ENCODE results near the gene COL19A1. TPM values are rescaled to one million over a fixed set of nuclear protein-coding genes. Genes with fewer than 3 reads are reported as not detected.

Gene COL19A1
- total RNA-seq, 1 experiment from 2014 or later = not detected

GRCh38 chr6:70151616-70152015 lies 285.3 kb downstream of the COL19A1 start:
- H3K4me1 ChIP-seq (ENCODE audit: control insufficient read depth, insufficient read depth, low read length) = no peaks in the 10 kb centered on the region
- BruUV-seq (replicated peaks) = no TSS peak
- TF ChIP-seq TCF7L2 (IDR thresholded peaks at IDR 0.05; ENCODE audit: low read depth, low read length) (no peak), POLR2AphosphoS5 (IDR thresholded peaks at IDR 0.05; ENCODE audit: low read depth, low read length) (no peak), SIN3A (IDR thresholded peaks at IDR 0.05; ENCODE audit: borderline replicate concordance, insufficient read depth, low read depth, low read length) (no peak), CTCF (IDR thresholded peaks at IDR 0.05) (no peak)
- TF ChIP-seq, protein P1, sequence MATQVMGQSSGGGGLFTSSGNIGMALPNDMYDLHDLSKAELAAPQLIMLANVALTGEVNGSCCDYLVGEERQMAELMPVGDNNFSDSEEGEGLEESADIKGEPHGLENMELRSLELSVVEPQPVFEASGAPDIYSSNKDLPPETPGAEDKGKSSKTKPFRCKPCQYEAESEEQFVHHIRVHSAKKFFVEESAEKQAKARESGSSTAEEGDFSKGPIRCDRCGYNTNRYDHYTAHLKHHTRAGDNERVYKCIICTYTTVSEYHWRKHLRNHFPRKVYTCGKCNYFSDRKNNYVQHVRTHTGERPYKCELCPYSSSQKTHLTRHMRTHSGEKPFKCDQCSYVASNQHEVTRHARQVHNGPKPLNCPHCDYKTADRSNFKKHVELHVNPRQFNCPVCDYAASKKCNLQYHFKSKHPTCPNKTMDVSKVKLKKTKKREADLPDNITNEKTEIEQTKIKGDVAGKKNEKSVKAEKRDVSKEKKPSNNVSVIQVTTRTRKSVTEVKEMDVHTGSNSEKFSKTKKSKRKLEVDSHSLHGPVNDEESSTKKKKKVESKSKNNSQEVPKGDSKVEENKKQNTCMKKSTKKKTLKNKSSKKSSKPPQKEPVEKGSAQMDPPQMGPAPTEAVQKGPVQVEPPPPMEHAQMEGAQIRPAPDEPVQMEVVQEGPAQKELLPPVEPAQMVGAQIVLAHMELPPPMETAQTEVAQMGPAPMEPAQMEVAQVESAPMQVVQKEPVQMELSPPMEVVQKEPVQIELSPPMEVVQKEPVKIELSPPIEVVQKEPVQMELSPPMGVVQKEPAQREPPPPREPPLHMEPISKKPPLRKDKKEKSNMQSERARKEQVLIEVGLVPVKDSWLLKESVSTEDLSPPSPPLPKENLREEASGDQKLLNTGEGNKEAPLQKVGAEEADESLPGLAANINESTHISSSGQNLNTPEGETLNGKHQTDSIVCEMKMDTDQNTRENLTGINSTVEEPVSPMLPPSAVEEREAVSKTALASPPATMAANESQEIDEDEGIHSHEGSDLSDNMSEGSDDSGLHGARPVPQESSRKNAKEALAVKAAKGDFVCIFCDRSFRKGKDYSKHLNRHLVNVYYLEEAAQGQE (IDR thresholded peaks at IDR 0.05; ENCODE audit: insufficient read depth in 1 of 2, low read depth in 2 of 2, low read length in 1 of 2) = no peak
- DNase-seq (ENCODE audit: low read depth, low spot score) (no peak), ATAC-seq (no peak)
- H3K4me3 ChIP-seq (ENCODE audit: low read depth in 2 of 2, low read length in 2 of 2) = no peak overlapping the region
- in situ Hi-C loops (cut with HindIII; ENCODE audit: low pct_unique_long_range_greater_than_20kb, low sequenced_read_pairs) (no loop called here), intact Hi-C loops (cut with micrococcal nuclease; ENCODE audit: unreplicated experiment) (no loop called here)
- ChIA-PET POLR2A (no interaction called here), CTCF (no interaction called here)
- peaks cover 3% of the 10 kb centered on the region; the same call in 1 of the 2 replicates for H3K27me3 ChIP-seq (ENCODE audit: control insufficient read depth, insufficient read depth, low read length)
- H3K36me3 ChIP-seq (ENCODE audit: control insufficient read depth, insufficient read depth, low read length) = no peaks in the 10 kb centered on the region
- no peak overlapping the region for H3K27ac ChIP-seq (ENCODE audit: low read length)
- H3K9me3 ChIP-seq (ENCODE audit: control insufficient read depth, insufficient read depth, low read depth, low read length) = no peaks in the 10 kb centered on the region

- Histone ChIP-seq H3K27ac (ENCODE audit: low read length) (no peak overlapping the region), H3K36me3 (ENCODE audit: control insufficient read depth, insufficient read depth, low read length) (no peaks in the 10 kb centered on the region), H3K27me3 (ENCODE audit: control insufficient read depth, insufficient read depth, low read length) (peaks cover 5% of the 10 kb centered on the region; the same call in 1 of the 2 replicates), H3K9me3 (ENCODE audit: control insufficient read depth, insufficient read depth, low read depth, low read length) (no peaks in the 10 kb centered on the region), H3K4me1 (ENCODE audit: control insufficient read depth, insufficient read depth, low read length) (no peaks in the 10 kb centered on the region), H3K4me3 (ENCODE audit: low read depth in 2 of 2, low read length in 2 of 2) (no peak overlapping the region)
- intact Hi-C loops (cut with micrococcal nuclease; ENCODE audit: unreplicated experiment) (no loop called here), in situ Hi-C loops (cut with HindIII; ENCODE audit: low pct_unique_long_range_greater_than_20kb, low sequenced_read_pairs) (no loop called here)
- DNase-seq (ENCODE audit: low read depth, low spot score) (no peak), ATAC-seq (no peak)
- ChIA-PET CTCF (no interaction called here), POLR2A (no interaction called here)
- BruUV-seq (replicated peaks) = no TSS peak
- no peak for TF ChIP-seq SIN3A (IDR thresholded peaks at IDR 0.05; ENCODE audit: borderline replicate concordance, insufficient read depth, low read depth, low read length)
- TF ChIP-seq, protein P1 (IDR thresholded peaks at IDR 0.05; ENCODE audit: insufficient read depth in 1 of 2, low read depth in 2 of 2, low read length in 1 of 2) = no peak
- no peak for TF ChIP-seq POLR2AphosphoS5 (IDR thresholded peaks at IDR 0.05; ENCODE audit: low read depth, low read length)
- TF ChIP-seq TCF7L2 (IDR thresholded peaks at IDR 0.05; ENCODE audit: low read depth, low read length) = no peak
- TF ChIP-seq CTCF (IDR thresholded peaks at IDR 0.05) = no peak
Observed at GRCh38 chr6:70152786-70153185, 286.4 kb downstream of the COL19A1 start.
